ENCODE measurements around the gene HOOK2. TPM values are rescaled to one million over a fixed set of nuclear protein-coding genes. Genes with fewer than 3 reads are reported as not detected.

The HOOK2 gene
- total and polyA plus RNA-seq, 9 of the 15 experiments (the other 6 are each of a cell fraction or from before 2014, with no cell fraction given), result 1.3 to 17.2 (median 9.9) TPM

DNA sequence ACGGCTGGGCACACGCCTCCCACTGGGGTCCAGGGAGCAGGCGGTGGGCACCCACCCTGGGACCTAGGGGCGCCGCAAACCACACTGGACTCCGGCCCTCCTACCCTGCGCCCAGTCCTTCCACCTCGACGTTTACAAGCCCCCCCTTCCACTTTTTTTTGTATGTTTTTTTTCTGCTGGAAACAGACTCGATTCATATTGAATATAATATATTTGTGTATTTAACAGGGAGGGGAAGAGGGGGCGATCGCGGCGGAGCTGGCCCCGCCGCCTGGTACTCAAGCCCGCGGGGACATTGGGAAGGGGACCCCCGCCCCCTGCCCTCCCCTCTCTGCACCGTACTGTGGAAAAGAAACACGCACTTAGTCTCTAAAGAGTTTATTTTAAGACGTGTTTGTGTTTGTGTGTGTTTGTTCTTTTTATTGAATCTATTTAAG, 17.5 kb upstream of the HOOK2 start (continued):
- TF ChIP-seq MCM2 (IDR thresholded peaks at IDR 0.05; ENCODE audit: low read depth) (no peak), MTA2 (IDR thresholded peaks at IDR 0.05; ENCODE audit: low read depth) (no peak), FOXJ2 (tag; IDR thresholded peaks at IDR 0.05) (no peak), ZNF174 (CRISPR knock-in tag; IDR thresholded peaks at IDR 0.05) (no peak), PHF20 (IDR thresholded peaks at IDR 0.05; ENCODE audit: partially characterized antibody) (no peak), SRSF1 (IDR thresholded peaks at IDR 0.05; ENCODE audit: low read depth, low read length) (no peak), SETDB1 (IDR thresholded peaks at IDR 0.05; ENCODE audit: low read length) (no peak), STAT5B (CRISPR knock-in tag; IDR thresholded peaks at IDR 0.05) (no peak), PHTF2 (CRISPR knock-in tag; IDR thresholded peaks at IDR 0.05) (no peak), RBM25 (IDR thresholded peaks at IDR 0.05; ENCODE audit: low read depth, low read length, severe bottlenecking) (no peak), BMI1 (IDR thresholded peaks at IDR 0.05; ENCODE audit: low read length) (no peak), MYC (IDR thresholded peaks at IDR 0.05; ENCODE audit: low read depth, low read length) (no peak), MYC (CRISPR knock-in tag; IDR thresholded peaks at IDR 0.05; ENCODE audit: borderline replicate concordance, low read depth) (no peak), YY1 (IDR thresholded peaks at IDR 0.05; ENCODE audit: borderline replicate concordance in 1 of 3, control insufficient read depth in 1 of 3, extremely low read depth in 1 of 3, insufficient read depth in 3 of 3, insufficient read length in 1 of 3, insufficient replicate concordance in 2 of 3, low read depth in 1 of 3, low read length in 2 of 3) (peak in 1 of 3 experiments; percentile 13), ZC3H4 (CRISPR knock-in tag; IDR thresholded peaks at IDR 0.05; ENCODE audit: borderline replicate concordance) (no peak), TAF15 (IDR thresholded peaks at IDR 0.05; ENCODE audit: low read depth, low read length) (peak; percentile 3; the same call in 1 of the 2 replicates)
- TF ChIP-seq, protein P1, sequence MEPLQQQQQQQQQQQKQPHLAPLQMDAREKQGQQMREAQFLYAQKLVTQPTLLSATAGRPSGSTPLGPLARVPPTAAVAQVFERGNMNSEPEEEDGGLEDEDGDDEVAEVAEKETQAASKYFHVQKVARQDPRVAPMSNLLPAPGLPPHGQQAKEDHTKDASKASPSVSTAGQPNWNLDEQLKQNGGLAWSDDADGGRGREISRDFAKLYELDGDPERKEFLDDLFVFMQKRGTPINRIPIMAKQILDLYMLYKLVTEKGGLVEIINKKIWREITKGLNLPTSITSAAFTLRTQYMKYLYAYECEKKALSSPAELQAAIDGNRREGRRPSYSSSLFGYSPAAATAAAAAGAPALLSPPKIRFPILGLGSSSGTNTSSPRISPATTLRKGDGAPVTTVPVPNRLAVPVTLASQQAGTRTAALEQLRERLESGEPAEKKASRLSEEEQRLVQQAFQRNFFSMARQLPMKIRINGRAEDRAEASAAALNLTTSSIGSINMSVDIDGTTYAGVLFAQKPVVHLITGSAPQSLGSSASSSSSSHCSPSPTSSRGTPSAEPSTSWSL (CRISPR knock-in tag; IDR thresholded peaks at IDR 0.05; ENCODE audit: borderline replicate concordance), result no peak
- TF ChIP-seq, protein P2, sequence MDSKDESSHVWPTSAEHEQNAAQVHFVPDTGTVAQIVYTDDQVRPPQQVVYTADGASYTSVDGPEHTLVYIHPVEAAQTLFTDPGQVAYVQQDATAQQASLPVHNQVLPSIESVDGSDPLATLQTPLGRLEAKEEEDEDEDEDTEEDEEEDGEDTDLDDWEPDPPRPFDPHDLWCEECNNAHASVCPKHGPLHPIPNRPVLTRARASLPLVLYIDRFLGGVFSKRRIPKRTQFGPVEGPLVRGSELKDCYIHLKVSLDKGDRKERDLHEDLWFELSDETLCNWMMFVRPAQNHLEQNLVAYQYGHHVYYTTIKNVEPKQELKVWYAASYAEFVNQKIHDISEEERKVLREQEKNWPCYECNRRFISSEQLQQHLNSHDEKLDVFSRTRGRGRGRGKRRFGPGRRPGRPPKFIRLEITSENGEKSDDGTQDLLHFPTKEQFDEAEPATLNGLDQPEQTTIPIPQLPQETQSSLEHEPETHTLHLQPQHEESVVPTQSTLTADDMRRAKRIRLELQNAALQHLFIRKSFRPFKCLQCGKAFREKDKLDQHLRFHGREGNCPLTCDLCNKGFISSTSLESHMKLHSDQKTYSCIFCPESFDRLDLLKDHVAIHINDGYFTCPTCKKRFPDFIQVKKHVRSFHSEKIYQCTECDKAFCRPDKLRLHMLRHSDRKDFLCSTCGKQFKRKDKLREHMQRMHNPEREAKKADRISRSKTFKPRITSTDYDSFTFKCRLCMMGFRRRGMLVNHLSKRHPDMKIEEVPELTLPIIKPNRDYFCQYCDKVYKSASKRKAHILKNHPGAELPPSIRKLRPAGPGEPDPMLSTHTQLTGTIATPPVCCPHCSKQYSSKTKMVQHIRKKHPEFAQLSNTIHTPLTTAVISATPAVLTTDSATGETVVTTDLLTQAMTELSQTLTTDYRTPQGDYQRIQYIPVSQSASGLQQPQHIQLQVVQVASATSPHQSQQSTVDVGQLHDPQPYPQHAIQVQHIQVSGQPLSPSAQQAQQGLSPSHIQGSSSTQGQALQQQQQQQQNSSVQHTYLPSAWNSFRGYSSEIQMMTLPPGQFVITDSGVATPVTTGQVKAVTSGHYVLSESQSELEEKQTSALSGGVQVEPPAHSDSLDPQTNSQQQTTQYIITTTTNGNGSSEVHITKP (IDR thresholded peaks at IDR 0.05; ENCODE audit: partially characterized antibody), result no peak
- TF ChIP-seq, protein P3, sequence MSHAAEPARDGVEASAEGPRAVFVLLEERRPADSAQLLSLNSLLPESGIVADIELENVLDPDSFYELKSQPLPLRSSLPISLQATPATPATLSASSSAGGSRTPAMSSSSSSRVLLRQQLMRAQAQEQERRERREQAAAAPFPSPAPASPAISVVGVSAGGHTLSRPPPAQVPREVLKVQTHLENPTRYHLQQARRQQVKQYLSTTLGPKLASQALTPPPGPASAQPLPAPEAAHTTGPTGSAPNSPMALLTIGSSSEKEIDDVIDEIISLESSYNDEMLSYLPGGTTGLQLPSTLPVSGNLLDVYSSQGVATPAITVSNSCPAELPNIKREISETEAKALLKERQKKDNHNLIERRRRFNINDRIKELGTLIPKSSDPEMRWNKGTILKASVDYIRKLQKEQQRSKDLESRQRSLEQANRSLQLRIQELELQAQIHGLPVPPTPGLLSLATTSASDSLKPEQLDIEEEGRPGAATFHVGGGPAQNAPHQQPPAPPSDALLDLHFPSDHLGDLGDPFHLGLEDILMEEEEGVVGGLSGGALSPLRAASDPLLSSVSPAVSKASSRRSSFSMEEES (CRISPR knock-in tag; IDR thresholded peaks at IDR 0.05), result no peak
- TF ChIP-seq, protein P4, sequence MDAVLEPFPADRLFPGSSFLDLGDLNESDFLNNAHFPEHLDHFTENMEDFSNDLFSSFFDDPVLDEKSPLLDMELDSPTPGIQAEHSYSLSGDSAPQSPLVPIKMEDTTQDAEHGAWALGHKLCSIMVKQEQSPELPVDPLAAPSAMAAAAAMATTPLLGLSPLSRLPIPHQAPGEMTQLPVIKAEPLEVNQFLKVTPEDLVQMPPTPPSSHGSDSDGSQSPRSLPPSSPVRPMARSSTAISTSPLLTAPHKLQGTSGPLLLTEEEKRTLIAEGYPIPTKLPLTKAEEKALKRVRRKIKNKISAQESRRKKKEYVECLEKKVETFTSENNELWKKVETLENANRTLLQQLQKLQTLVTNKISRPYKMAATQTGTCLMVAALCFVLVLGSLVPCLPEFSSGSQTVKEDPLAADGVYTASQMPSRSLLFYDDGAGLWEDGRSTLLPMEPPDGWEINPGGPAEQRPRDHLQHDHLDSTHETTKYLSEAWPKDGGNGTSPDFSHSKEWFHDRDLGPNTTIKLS (IDR thresholded peaks at IDR 0.05; ENCODE audit: borderline replicate concordance, low read depth), result 0 out of 2 replicates have a peak, but pooled peaks have one; percentile 0
